Measurements from ENCODE around the gene NOCT. TPM values are rescaled to one million over a fixed set of nuclear protein-coding genes. Genes with fewer than 3 reads are reported as not detected.

NOCT gene
- total and polyA plus RNA-seq, 2 of the 4 experiments (the other 2 are of a cell fraction) = 5.5 to 41.4 TPM

DNA sequence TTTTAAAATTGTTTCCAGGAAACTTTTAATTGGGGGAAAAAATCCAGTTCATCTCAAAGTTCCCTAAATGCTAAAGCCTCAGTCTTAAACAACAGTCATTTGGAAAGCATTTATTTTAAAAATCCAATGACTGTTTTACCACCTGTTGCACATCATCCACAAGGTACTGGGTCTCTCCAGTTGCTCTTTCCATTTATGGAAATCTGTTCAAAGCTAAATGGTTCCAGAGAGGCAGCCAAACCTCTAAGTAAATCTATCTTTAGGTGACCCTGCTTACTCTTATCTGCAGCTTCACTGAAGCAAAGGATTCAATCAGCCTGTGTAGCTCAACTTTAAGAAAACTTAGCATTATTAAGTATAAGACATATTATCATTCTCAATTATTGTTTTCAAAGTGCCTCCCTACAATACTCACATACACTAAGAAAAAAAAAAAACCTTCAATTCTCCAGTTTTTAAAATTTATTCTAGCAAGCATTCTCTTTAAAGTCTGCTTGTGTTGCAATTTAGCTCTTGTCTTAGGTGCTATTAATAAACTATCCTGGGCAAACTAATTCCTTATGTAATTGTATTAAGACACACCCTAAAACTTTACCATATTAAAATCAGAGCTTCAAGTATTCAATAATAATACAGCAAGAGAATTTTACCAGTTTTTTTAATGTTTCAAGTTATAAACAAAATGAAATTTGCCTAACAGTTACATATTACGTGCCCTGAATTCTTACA lies 60.6 kb downstream of the NOCT start:
- intact Hi-C loops (cut with micrococcal nuclease) = no loop called here
- Histone ChIP-seq H3K27me3 (ENCODE audit: control insufficient read depth, insufficient read depth, low read length) (no peaks in the 10 kb centered on the region), H2AK5ac (ENCODE audit: low read depth, low read length) (no peak overlapping the region), H3K4me3 (ENCODE audit: insufficient read depth, low read depth, low read length) (no peak overlapping the region), H4K8ac (ENCODE audit: low read depth in 2 of 2, low read length in 2 of 2) (no peak overlapping the region), H3K27ac (ENCODE audit: insufficient read depth, low read length) (no peak overlapping the region), H3K56ac (ENCODE audit: extremely low read depth, insufficient read depth, low read length) (no peak overlapping the region), H3K4me1 (ENCODE audit: control insufficient read depth, insufficient read depth, low read length) (no peaks in the 10 kb centered on the region), H3K79me1 (ENCODE audit: low read depth in 1 of 2, low read length in 2 of 2) (peaks cover 13 to 34% of the 10 kb centered on the region in 2 experiments; a peak in 3 of 4 replicates), H3K4me2 (ENCODE audit: low read depth, low read length) (no peak overlapping the region), H2AFZ (replicated peaks; ENCODE audit: low read length, poor library complexity) (no peak overlapping the region), H3K18ac (ENCODE audit: low read depth, low read length) (no peak overlapping the region), H3K23ac (ENCODE audit: low read depth, low read length) (no peak overlapping the region), H2BK15ac (ENCODE audit: low read depth, low read length) (no peak overlapping the region), H2BK20ac (ENCODE audit: low read depth, low read length) (no peak overlapping the region), H3K9me3 (ENCODE audit: control insufficient read depth, insufficient read depth, low read length) (no peaks in the 10 kb centered on the region), H3K36me3 (ENCODE audit: control insufficient read depth, insufficient read depth, low read length) (peaks cover 6% of the 10 kb centered on the region; the same call in 1 of the 2 replicates), H3K14ac (replicated peaks; ENCODE audit: low read depth, low read length) (no peak overlapping the region), H2BK120ac (ENCODE audit: low read depth, low read length) (no peak overlapping the region), H3K9ac (ENCODE audit: low read depth, low read length) (no peak overlapping the region; the same call in 1 of the 2 replicates), H2AK9ac (replicated peaks; ENCODE audit: low read depth, low read length, poor library complexity) (no peak overlapping the region), H4K91ac (ENCODE audit: insufficient read depth, low read depth, low read length) (no peak overlapping the region), H2BK5ac (ENCODE audit: low read depth, low read length, poor library complexity, severe bottlenecking) (no peak overlapping the region), H3K4ac (ENCODE audit: low read depth, low read length) (no peak overlapping the region), H3K9me1 (ENCODE audit: insufficient read depth, low read length) (peaks cover 3% of the 10 kb centered on the region; the same call in 1 of the 2 replicates), H4K5ac (ENCODE audit: low read depth, low read length) (no peak overlapping the region), H4K20me1 (ENCODE audit: insufficient read depth, low read length) (peaks cover 33% of the 10 kb centered on the region; the same call in 1 of the 2 replicates)
- in situ Hi-C loops (cut with MboI; ENCODE audit: low sequenced_read_pairs) = no loop called here
- no CpG with 5 or more reads among the region's 1 CpG for WGBS, 2 experiments (ENCODE audit: extremely low coverage in 2 of 2, insufficient read length in 1 of 2)
- ChIA-PET CTCF (interaction anchor here (0.5 to 0.6 kb wide), 4 partner anchors 15 to 480 kb away, joined by 3 to 4 read pairs (median 4); partner anchors contain the start of gene SETD7), POLR2A (ENCODE audit: unreplicated experiment) (interaction anchor here (0.5 kb wide), 1 partner anchor 100 kb away, joined by 3 read pairs; no protein-coding TSS in a partner anchor)
- DNase-seq (no peak), ATAC-seq (ENCODE audit: low read depth) (no peak)
- dilution Hi-C loops (cut with HindIII; ENCODE audit: low sequenced_read_pairs, unreplicated experiment) = no loop called here
- no TSS peak for BruUV-seq (replicated peaks)
- TF ChIP-seq SMC3 (IDR thresholded peaks at IDR 0.05; ENCODE audit: low read depth, low read length) (no peak), RCOR1 (IDR thresholded peaks at IDR 0.05; ENCODE audit: insufficient replicate concordance, low read length) (no peak), BHLHE40 (IDR thresholded peaks at IDR 0.05; ENCODE audit: low read depth, low read length) (no peak), MAFK (IDR thresholded peaks at IDR 0.05; ENCODE audit: low read depth, low read length) (no peak)
